BE2C (cell line): ENCODE data around the gene CD28.
"Not testable (repeated sequence)": the region's sequence is repeated elsewhere in the genome, so short reads cannot be mapped to it uniquely, and the experiment has no call there.

Experiments
- DNase-seq: peaks from one replicate; pipeline ENCODE4 v3.0.0-alpha.2; 2020
- H3K27me3 ChIP-seq: fragments of 250-450 bp; sonication (Bioruptor Pico); 2 replicates; pipeline ENCODE4 v1.5.1; 2020; ENCODE audit warnings: mild to moderate bottlenecking
- H3K36me3 ChIP-seq: fragments of 250-450 bp; sonication (Bioruptor Pico); 2 replicates; pipeline ENCODE4 v1.5.1; 2020; ENCODE audit warnings: mild to moderate bottlenecking
- H3K4me1 ChIP-seq: fragments of 250-450 bp; sonication (Bioruptor Pico); 2 replicates; pipeline ENCODE4 v1.5.1; 2020
- H3K4me3 ChIP-seq: 2 replicates; pipeline ENCODE4 v1.5.1; 2011; ENCODE audit warnings: low read depth, low read length
- H3K9me3 ChIP-seq: fragments of 250-450 bp; sonication (Bioruptor Pico); 2 replicates; pipeline ENCODE4 v1.5.1; 2020
- TF ChIP-seq, protein P1 (sequence below): IDR thresholded peaks from 2 replicates; pipeline ENCODE4 v1.5.1; 2012; ENCODE audit warnings: mild to moderate bottlenecking, low read depth, low read length

Gene CD28

GRCh38 chr2:203694191-203694590, 12.2 kb upstream of the CD28 start:
- Histone ChIP-seq H3K4me1 (no peaks in the 10 kb centered on the region), H3K36me3 (no peaks in the 10 kb centered on the region), H3K4me3 (no peak overlapping the region), H3K9me3 (no peaks in the 10 kb centered on the region), H3K27me3 (no peaks in the 10 kb centered on the region)
- TF ChIP-seq, protein P1, sequence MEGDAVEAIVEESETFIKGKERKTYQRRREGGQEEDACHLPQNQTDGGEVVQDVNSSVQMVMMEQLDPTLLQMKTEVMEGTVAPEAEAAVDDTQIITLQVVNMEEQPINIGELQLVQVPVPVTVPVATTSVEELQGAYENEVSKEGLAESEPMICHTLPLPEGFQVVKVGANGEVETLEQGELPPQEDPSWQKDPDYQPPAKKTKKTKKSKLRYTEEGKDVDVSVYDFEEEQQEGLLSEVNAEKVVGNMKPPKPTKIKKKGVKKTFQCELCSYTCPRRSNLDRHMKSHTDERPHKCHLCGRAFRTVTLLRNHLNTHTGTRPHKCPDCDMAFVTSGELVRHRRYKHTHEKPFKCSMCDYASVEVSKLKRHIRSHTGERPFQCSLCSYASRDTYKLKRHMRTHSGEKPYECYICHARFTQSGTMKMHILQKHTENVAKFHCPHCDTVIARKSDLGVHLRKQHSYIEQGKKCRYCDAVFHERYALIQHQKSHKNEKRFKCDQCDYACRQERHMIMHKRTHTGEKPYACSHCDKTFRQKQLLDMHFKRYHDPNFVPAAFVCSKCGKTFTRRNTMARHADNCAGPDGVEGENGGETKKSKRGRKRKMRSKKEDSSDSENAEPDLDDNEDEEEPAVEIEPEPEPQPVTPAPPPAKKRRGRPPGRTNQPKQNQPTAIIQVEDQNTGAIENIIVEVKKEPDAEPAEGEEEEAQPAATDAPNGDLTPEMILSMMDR: no peak
- no peak for DNase-seq

- H3K4me3 ChIP-seq: no peak overlapping the region
- H3K9me3 ChIP-seq: no peaks in the 10 kb centered on the region
- no peaks in the 10 kb centered on the region for H3K36me3 ChIP-seq
- H3K4me1 ChIP-seq: no peaks in the 10 kb centered on the region
- H3K27me3 ChIP-seq: no peaks in the 10 kb centered on the region
- no peak for DNase-seq
- TF ChIP-seq, protein P1: no peak
These were observed 9.2 kb upstream of the CD28 start for GRCh38 chr2:203697190-203697589.

- not testable (repeated sequence) for H3K4me1 ChIP-seq, H3K9me3 ChIP-seq, DNase-seq, H3K4me3 ChIP-seq, H3K36me3 ChIP-seq, H3K27me3 ChIP-seq
These were observed 8.7 kb upstream of the CD28 start for GRCh38 chr2:203697763-203698162.

DNA sequence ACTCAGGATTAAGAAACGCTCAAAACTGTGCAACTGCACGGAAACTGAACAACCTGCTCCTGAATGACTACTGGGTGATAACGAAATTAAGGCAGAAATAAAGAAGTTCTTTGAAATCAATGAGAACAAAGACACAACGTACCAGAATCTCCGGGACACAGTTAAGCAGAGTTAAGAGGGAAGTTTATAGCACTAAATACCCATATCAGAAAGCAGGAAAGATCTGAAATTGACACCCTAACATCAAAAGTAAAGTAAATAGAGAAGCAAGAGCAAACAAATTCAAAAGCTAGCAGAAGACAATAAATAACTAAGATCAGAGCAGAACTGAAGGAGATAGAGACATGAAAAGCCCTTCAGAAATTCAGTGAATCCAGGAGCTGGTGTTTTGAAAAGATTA, 8.0 kb upstream of the CD28 start:
- not testable (repeated sequence) for H3K27me3 ChIP-seq, H3K4me3 ChIP-seq, H3K36me3 ChIP-seq, H3K4me1 ChIP-seq, H3K9me3 ChIP-seq, DNase-seq

DNA sequence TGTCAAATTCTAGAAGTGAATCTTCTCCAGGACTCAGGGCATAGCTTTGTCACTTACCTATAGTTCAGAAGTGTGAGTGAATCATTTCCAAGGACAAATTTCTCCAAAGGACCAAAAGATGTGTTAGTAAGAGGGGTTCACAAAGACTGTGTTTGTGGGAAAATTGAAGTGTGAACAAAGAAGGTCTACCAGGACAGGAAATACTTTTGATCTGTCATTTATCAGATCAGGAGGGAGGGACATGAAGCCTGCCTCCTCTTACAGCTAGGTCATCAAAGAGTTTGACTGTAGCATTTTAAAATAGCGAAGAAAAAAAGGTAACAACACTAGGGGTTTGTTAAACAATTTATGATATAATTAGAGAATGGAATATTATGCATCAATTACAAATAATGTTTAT, 2.0 kb upstream of the CD28 start:
- DNase-seq: no peak
- H3K36me3 ChIP-seq: no peaks in the 10 kb centered on the region
- no peak overlapping the region for H3K4me3 ChIP-seq
- H3K9me3 ChIP-seq: no peaks in the 10 kb centered on the region
- no peaks in the 10 kb centered on the region for H3K27me3 ChIP-seq
- TF ChIP-seq, protein P1: no peak
- H3K4me1 ChIP-seq: no peaks in the 10 kb centered on the region

DNA sequence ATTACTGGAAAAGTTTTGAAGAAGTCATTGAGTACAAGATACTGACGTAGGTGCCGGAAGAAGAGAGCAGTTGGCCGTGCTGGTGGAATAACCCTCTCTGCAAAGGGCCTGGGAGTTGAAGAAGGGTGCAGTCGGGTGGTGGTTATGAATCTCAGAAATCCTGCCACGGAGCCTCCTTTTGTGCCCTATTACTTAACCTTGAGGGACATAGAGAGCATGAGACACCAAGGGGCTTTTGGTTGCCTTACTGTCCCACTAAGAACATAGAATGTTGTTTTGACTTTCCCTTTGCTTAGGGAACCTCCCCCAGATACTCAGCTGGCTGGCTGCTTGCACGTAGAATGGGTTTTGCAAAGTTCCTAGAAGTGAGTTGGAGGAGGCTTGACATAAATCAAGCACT, 1.3 kb upstream of the CD28 start:
- TF ChIP-seq, protein P1: no peak
- Histone ChIP-seq H3K36me3 (no peaks in the 10 kb centered on the region), H3K9me3 (no peaks in the 10 kb centered on the region), H3K4me1 (no peaks in the 10 kb centered on the region), H3K4me3 (no peak overlapping the region), H3K27me3 (no peaks in the 10 kb centered on the region)
- DNase-seq: no peak

DNA sequence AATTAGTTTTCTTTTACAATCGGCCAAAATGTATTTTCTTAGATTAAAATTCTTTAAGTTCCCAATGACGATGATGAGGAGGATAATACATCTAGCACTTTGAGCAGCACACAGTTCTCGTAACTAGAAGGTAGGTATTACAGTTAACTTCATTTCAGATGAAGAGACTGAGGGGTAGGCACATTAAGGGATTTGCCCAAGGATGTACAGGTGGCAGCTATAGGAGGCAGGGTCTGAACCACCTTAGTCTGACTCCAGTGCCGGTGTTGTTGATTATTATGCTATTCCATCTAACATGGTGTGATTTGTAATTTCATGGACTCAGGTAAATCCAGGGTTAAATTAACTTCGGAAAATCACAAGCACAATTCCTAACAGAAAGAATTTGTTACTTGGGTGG, 1.1 kb downstream of the CD28 start:
- Histone ChIP-seq H3K4me3 (no peak overlapping the region), H3K9me3 (no peaks in the 10 kb centered on the region), H3K4me1 (no peaks in the 10 kb centered on the region; the same call in 1 of the 2 replicates), H3K27me3 (no peaks in the 10 kb centered on the region), H3K36me3 (no peaks in the 10 kb centered on the region)
- no peak for DNase-seq
- TF ChIP-seq, protein P1: no peak
